Cardiac fibroblast (primary cell): ENCODE data around the gene SLC39A11.

ENCODE experiments used
- DNase-seq, 2 donors: peaks; one replicate each; pipeline versions ENCODE4 v3.0.0 to v3.0.0-alpha.2; 2010; ENCODE audit warnings: low read depth in 2 of 2
- H3K4me3 ChIP-seq, 2 donors: replicated peaks in 1 of 2; 1 replicate in 1 of 2; 2 replicates in 1 of 2; pipeline ENCODE4 v1.5.1; 2011; ENCODE audit warnings: low read depth in 2 of 2, low read length in 2 of 2, mild to moderate bottlenecking in 2 of 2, moderate library complexity in 1 of 2
- TF ChIP-seq, protein P1 (sequence below): IDR thresholded peaks from one replicate; pipeline ENCODE4 v1.5.1; 2011; ENCODE audit warnings: low read depth, mild to moderate bottlenecking, low read length, inconsistent platforms

SLC39A11 gene

DNA sequence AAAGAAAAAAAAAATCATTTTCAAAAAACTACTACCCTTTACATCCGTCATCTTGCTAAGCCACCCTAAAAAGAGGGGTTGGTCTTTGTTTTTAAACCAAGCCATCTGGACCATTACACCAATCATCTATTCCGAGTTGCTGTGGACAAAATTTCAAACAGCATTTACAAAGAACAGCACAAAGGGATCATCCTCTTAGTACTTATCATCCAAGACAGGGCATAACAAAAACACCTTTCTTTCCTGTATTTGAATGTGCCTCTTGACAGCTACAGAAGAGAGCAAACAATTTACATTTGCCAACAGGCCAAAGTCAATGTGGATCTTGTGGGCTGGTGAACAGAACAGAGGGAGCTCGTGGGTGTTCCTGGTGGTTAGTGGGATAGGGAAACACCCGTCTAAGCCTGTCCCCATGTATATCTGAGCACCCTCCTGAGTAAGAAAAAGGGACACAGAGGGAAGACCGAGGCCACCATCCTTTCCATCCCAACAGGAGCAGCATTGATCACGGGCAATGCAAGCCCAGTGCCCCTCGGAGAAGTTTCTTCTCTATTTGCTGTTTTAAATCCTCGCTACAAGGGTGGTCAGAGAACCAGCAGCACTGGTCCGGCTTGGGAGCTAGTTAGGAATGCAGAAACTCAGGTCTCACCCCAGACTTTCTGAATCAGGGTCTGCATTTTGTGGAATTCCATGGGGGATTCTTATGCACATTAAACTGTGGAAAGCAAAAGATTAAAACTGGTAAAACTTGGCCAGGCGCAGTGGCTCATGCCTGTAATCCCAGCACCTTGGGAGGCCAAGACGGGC, 1.9 kb downstream of the SLC39A11 start:
- no peak for DNase-seq
- no peak overlapping the region for H3K4me3 ChIP-seq
- TF ChIP-seq, protein P1, sequence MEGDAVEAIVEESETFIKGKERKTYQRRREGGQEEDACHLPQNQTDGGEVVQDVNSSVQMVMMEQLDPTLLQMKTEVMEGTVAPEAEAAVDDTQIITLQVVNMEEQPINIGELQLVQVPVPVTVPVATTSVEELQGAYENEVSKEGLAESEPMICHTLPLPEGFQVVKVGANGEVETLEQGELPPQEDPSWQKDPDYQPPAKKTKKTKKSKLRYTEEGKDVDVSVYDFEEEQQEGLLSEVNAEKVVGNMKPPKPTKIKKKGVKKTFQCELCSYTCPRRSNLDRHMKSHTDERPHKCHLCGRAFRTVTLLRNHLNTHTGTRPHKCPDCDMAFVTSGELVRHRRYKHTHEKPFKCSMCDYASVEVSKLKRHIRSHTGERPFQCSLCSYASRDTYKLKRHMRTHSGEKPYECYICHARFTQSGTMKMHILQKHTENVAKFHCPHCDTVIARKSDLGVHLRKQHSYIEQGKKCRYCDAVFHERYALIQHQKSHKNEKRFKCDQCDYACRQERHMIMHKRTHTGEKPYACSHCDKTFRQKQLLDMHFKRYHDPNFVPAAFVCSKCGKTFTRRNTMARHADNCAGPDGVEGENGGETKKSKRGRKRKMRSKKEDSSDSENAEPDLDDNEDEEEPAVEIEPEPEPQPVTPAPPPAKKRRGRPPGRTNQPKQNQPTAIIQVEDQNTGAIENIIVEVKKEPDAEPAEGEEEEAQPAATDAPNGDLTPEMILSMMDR: no peak

DNA sequence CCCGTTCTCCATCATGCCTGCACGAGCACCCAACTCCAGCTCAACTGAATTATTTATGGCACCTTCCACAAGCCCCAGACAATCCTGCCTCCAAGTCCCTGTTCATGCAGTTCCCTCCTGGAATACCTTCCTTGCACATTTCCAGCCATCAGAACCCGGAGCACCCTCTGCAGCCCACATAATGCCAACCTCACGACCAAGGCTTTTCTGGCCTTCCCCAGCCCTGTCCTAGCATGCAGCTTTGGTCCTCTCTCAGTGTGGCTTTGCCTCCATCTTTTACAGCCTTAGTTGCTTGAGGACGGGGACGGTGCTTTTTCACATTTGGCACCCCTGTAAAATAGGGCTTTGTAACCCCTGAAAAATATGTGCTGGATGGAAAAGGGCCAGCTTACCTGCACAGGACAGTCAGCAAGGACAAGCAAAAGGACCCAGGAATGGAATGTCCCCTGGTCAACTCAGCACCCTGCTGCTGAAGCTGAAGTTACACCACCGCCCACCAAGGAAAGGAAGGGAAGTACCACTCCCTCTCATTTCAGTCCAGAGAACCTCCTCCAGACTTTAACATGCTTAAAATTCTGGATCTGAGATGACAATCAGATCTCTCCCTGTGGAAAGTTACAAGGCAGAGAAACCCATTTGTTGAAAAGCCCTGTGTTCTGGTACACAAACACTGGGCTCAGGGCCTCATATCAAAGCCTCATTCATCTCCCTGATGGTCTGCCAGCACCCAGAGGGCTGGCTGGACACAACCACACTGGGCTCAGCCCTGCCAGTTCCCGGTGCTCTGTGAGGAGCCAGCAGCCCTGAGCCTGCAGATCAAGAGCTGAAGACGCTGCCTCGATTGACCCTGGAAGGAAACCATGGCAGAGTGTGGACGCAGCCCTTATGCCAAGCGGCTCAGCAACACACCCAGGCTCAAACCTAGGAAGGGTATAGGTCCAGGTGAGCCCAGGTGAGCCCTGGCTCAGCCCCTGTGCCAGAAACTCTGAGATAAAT, 2.9 kb downstream of the SLC39A11 start:
- no peak overlapping the region for H3K4me3 ChIP-seq
- TF ChIP-seq, protein P1: no peak
- no peak for DNase-seq

DNA sequence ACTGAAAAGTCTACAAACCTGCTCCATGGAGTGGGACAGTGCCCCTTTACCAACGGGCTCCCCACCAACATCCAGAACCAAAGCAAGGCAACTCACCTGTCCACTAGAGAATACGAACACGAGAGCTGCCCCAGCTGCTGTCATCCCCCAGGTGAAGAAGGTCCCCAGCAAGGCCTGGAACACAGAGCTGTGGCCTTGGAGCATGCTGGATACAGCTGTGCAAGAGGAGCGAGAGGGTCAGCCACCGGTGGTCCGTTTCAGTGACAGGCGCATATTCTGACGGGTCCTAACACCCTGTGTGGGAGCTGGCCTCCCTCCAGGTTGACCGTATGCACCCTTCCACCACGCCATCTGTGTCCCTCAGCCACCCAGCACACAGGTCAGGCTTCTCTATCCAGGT, 3.9 kb downstream of the SLC39A11 start:
- DNase-seq: no peak
- no peak overlapping the region for H3K4me3 ChIP-seq
- TF ChIP-seq, protein P1: no peak

DNA sequence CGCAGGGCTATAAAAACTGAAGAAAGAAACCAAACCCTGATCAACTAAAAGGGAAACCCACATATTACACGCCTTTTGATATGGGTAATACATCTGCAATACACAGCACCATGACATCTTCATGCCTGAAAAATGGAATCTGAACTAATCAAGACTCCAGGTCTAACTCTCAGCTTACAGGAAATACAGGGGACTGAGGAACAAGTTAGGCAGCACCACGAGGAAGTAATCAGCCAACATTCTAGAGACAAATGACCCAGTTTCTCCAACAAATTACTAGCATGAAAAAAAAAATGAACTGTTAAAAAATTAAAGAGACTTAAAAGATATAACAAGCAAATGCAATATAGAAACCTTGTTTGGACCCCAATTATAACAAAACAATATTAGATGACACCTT, 9.1 kb downstream of the SLC39A11 start:
- H3K4me3 ChIP-seq: no peak overlapping the region
- TF ChIP-seq, protein P1: no peak
- no peak for DNase-seq

DNA sequence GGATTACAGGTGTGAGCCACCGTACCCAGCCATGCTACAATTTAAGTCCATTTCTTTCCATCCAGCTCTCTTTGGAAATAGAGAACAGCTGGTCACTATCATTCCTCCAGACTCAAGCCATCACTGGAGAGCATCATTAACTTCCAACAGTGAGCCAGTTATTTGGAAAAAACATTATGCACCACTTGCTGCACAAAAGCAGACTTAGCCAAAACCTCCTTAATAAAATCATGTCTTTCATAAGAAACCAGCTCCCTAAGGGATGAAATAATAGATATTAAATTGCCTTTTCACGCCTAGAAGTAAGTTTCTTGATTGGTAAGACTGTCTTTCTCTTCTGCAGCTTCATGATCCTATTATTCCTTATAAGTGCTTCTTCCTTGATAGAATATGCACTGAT, 17.9 kb downstream of the SLC39A11 start:
- TF ChIP-seq, protein P1: no peak
- H3K4me3 ChIP-seq: no peak overlapping the region
- no peak for DNase-seq

DNA sequence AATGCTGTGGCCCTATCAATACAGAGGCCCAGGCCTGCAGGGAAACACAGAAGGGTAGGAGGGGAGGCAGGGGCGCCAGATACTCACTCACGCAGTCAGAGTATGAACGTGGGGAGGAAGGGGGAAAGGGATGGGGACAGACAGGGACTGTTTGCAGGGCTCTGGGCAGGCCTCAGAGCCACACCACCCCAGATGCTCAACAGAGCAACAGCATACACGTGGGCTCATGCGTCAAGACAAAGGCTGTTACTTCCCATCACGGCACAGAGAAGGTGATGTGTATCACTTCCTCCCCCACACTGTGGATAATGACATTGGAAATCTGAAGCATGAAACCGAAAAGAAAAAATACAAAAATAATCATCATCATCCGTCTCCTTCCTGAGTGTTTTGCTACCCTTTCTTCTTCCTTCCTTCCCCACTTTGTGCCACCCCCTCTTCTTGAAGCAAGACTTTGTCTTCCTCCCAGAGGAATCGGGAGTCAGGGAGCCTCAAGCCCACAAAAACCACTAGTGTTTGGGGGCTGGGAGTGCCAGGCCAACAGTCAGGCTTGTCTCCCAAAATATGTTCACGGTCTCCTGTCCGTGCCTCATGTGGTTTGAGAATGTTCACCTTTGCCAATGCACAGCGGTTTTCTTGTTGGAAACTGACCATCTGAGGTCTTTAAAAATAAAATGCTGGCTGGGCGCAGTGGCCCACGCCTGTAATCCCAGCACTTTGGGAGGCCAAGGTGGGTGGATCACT, 20.1 kb downstream of the SLC39A11 start:
- no peak for DNase-seq
- TF ChIP-seq, protein P1: no peak
- H3K4me3 ChIP-seq: no peak overlapping the region
